Endothelial cell of umbilical vein (primary cell): ENCODE measurements around the gene DZIP3. TPM values are rescaled to one million over a fixed set of nuclear protein-coding genes. Genes with fewer than 3 reads are reported as not detected.

Experiments used
- BruUV-seq: library from RNA; stranded (reverse); fragments of 400-500 nt; replicated peaks from 2 replicates; lab custom pipeline; 2021; lab: Mats Ljungman, UMichigan
- CTCF ChIA-PET: fragments of 300-600, 350-600 bp; sonication (Branson Sonifier 250); formaldehyde crosslinking; loops from one replicate; lab custom pipeline; 2021; ENCODE audit warnings: antibody characterized with exemption, inconsistent platforms; lab: Charles Lee
- POLR2A ChIA-PET: fragments of 300-600, 350-600 bp; sonication (Branson Sonifier 250); formaldehyde crosslinking; loops from one replicate; lab custom pipeline; 2021; ENCODE audit warnings: antibody characterized with exemption, inconsistent platforms; lab: Charles Lee
- DNase-seq: peaks from one replicate; pipeline ENCODE4 v3.0.0-alpha.2; 2011; ENCODE audit warnings: low read depth, low spot score
- FAIRE-seq: peaks from 2 replicates; lab custom pipeline; 2011; peaks lifted over from hg19 to GRCh38; lab: Jason Lieb, UNC
- H2AFZ ChIP-seq: 2 replicates; pipeline ENCODE4 v1.6.0; 2012; ENCODE audit warnings: low read depth, low read length, control low read depth, inconsistent platforms
- H3K27ac ChIP-seq: 2 replicates; pipeline ENCODE4 v1.5.1; 2011; ENCODE audit warnings: low read depth, mild to moderate bottlenecking, control low read depth, low read length, moderate library complexity; ENCODE audit not compliant: insufficient read depth
- H3K27me3 ChIP-seq, 2 experiments: 2 replicates each; pipeline versions ENCODE4 v1.6.0 to v1.6.1; 2011; ENCODE audit warnings: low read length in 2 of 2, mixed read lengths in 1 of 2; ENCODE audit not compliant: control insufficient read depth in 2 of 2, insufficient read depth in 2 of 2
- H3K36me3 ChIP-seq, 2 experiments: 2 replicates in 1 of 2; 3 replicates in 1 of 2; pipeline ENCODE4 v1.5.1; 2011; ENCODE audit warnings: low read length in 2 of 2, mild to moderate bottlenecking in 1 of 2, moderate library complexity in 1 of 2; ENCODE audit not compliant: control insufficient read depth in 2 of 2, insufficient read depth in 2 of 2; ENCODE audit errors: extremely low read depth in 1 of 2
- H3K4me1 ChIP-seq: 3 replicates; pipeline ENCODE4 v1.5.1; 2011; ENCODE audit warnings: mild to moderate bottlenecking, low read length; ENCODE audit not compliant: control insufficient read depth, insufficient read depth; ENCODE audit errors: extremely low read depth
- H3K4me2 ChIP-seq: 2 replicates; pipeline ENCODE4 v1.6.1; 2011; ENCODE audit warnings: low read length, control low read depth, mixed read lengths; ENCODE audit not compliant: insufficient read depth
- H3K4me3 ChIP-seq, 3 experiments: fragments of 200-600 bp in 1 of 3; sonication (generic), shearing (Covaris generic) in 1 of 3; replicated peaks in 1 of 3; 2 replicates each; pipeline ENCODE4 v1.5.1; 2011 to 2016; ENCODE audit warnings: control low read depth in 3 of 3, low read length in 3 of 3, mild to moderate bottlenecking in 2 of 3, inconsistent platforms in 1 of 3, low read depth in 1 of 3, moderate library complexity in 1 of 3; ENCODE audit not compliant: insufficient read depth in 1 of 3
- H3K79me2 ChIP-seq: 2 replicates; pipeline ENCODE4 v1.6.0; 2012; ENCODE audit warnings: low read length, inconsistent platforms; ENCODE audit not compliant: control insufficient read depth, insufficient read depth
- H3K9ac ChIP-seq: replicated peaks from 2 replicates; pipeline ENCODE3; 2011; ENCODE audit warnings: low read length, control low read depth; ENCODE audit not compliant: insufficient read depth; ENCODE audit errors: extremely low read depth
- H3K9me1 ChIP-seq: replicated peaks from 3 replicates; pipeline ENCODE4 v1.6.0; 2011; ENCODE audit warnings: mild to moderate bottlenecking, low read length; ENCODE audit not compliant: control insufficient read depth, insufficient read depth; ENCODE audit errors: extremely low read depth
- H3K9me3 ChIP-seq: replicated peaks from 2 replicates; pipeline ENCODE4 v1.5.1; 2012; ENCODE audit warnings: low read length, inconsistent platforms; ENCODE audit not compliant: control insufficient read depth, insufficient read depth
- H4K20me1 ChIP-seq: replicated peaks from 2 replicates; pipeline ENCODE3; 2011; ENCODE audit warnings: mild to moderate bottlenecking, low read length; ENCODE audit not compliant: control insufficient read depth, insufficient read depth; ENCODE audit errors: extremely low read depth
- CTCF ChIP-seq, 2 donors: IDR thresholded peaks; 1 replicate in 1 of 2; 2 replicates in 1 of 2; pipeline ENCODE4 v1.5.1; 2011; ENCODE audit warnings: low read length in 2 of 2, mild to moderate bottlenecking in 2 of 2, moderate library complexity in 2 of 2, control low read depth in 1 of 2, inconsistent platforms in 1 of 2, low read depth in 1 of 2; ENCODE audit not compliant: insufficient read depth in 1 of 2; ENCODE audit errors: extremely low read depth in 1 of 2
- EZH2 ChIP-seq: IDR thresholded peaks from 2 replicates; pipeline ENCODE4 v1.6.1; 2012; ENCODE audit warnings: borderline replicate concordance, low read depth, mild to moderate bottlenecking, moderate library complexity, low read length, inconsistent platforms; ENCODE audit not compliant: severe bottlenecking
- FOS ChIP-seq: IDR thresholded peaks from 2 replicates; pipeline ENCODE4 v1.6.1; 2011; ENCODE audit warnings: mild to moderate bottlenecking, low read length, moderate library complexity, borderline replicate concordance; ENCODE audit not compliant: insufficient read depth
- GATA2 ChIP-seq: IDR thresholded peaks from 2 replicates; pipeline ENCODE4 v1.7.0; 2011; ENCODE audit warnings: low read depth, mild to moderate bottlenecking, moderate library complexity, mixed read lengths, low read length; ENCODE audit not compliant: insufficient read length, insufficient read depth
- JUN ChIP-seq: IDR thresholded peaks from 2 replicates; pipeline ENCODE4 v1.6.1; 2011; ENCODE audit warnings: borderline replicate concordance, low read depth; ENCODE audit not compliant: insufficient read length, insufficient read depth
- MAX ChIP-seq: IDR thresholded peaks from 2 replicates; pipeline ENCODE4 v1.6.1; 2011; ENCODE audit not compliant: insufficient read depth, insufficient read length
- MYC ChIP-seq: IDR thresholded peaks from one replicate; pipeline ENCODE4 v1.6.1; 2011; ENCODE audit warnings: mild to moderate bottlenecking, low read depth, low read length
- POLR2A ChIP-seq: IDR thresholded peaks from 2 replicates; pipeline ENCODE4 v1.6.1; 2012; ENCODE audit warnings: low read depth, mild to moderate bottlenecking, control low read depth, low read length
- POLR2AphosphoS5 ChIP-seq: IDR thresholded peaks from 2 replicates; pipeline ENCODE4 v1.6.1; 2012; ENCODE audit warnings: low read depth, mild to moderate bottlenecking, control low read depth, low read length, moderate library complexity; ENCODE audit not compliant: insufficient read depth
- dilution Hi-C: fragments of 300-500 bp; cut with MboI; formaldehyde crosslinking; loops from one replicate; pipeline ENCODE4 v1.15.0; 2019; ENCODE audit warnings: low sequenced_read_pairs; ENCODE audit not compliant: extremely low pct_ligation_motif_present
- intact Hi-C: fragments of 100-400 bp; cut with micrococcal nuclease; formaldehyde crosslinking; loops from one replicate; pipeline ENCODE4 v1.10.0; 2022
- polyA plus RNA-seq, 4 experiments: library from polyadenylated mRNA; depleted of rRNA in 3 of 4; stranded (reverse) in 3 of 4; unstranded in 1 of 4; fragments of >200 nt; gene quantifications; 2 replicates each; pipeline versions ENCODE4 v1.2.1 to v1.2.3, GENCODE V29; 2011 to 2012; ENCODE audit warnings: missing spikeins in 1 of 4
- total RNA-seq: library from RNA; stranded (reverse); gene quantifications from 2 replicates; pipeline ENCODE4 v1.2.3, GENCODE V29; 2021

DZIP3 gene
- total and polyA plus RNA-seq, 2 donors (not counting 3 experiments of a cell fraction or from before 2014, with no cell fraction given), result 1.9 to 6.5 TPM

GRCh38 chr3:108724101-108724500 lies 134.6 kb downstream of the DZIP3 start:
- Histone ChIP-seq H3K4me3 (no peak overlapping the region), H3K27me3 (no peaks in the 10 kb centered on the region), H3K4me1 (peaks cover 2% of the 10 kb centered on the region), H3K27ac (no peak overlapping the region), H3K4me2 (no peak overlapping the region), H4K20me1 (no peaks in the 10 kb centered on the region), H2AFZ (no peak overlapping the region), H3K9ac (no peak overlapping the region), H3K36me3 (no peaks in the 10 kb centered on the region), H3K79me2 (no peaks in the 10 kb centered on the region), H3K9me1 (no peaks in the 10 kb centered on the region), H3K9me3 (no peaks in the 10 kb centered on the region)
- no peak for TF ChIP-seq CTCF (IDR thresholded peaks at IDR 0.05; ENCODE audit: extremely low read depth in 1 of 2, insufficient read depth in 1 of 2, low read depth in 1 of 2, low read length in 2 of 2)
- TF ChIP-seq EZH2, result no peak
- TF ChIP-seq JUN, result no peak
- TF ChIP-seq POLR2AphosphoS5, result no peak
- TF ChIP-seq FOS, result no peak
- dilution Hi-C loops, result no loop called here
- ChIA-PET POLR2A (no interaction called here), CTCF (no interaction called here)
- no TSS peak for BruUV-seq
- FAIRE-seq (no peak), DNase-seq (no peak)
- intact Hi-C loops, result no loop called here

- no TSS peak for BruUV-seq
- no peak for TF ChIP-seq GATA2
- TF ChIP-seq EZH2, result no peak
- TF ChIP-seq POLR2AphosphoS5, result no peak
- TF ChIP-seq MYC, result no peak
- TF ChIP-seq CTCF (IDR thresholded peaks at IDR 0.05; ENCODE audit: extremely low read depth in 1 of 2, insufficient read depth in 1 of 2, low read depth in 1 of 2, low read length in 2 of 2), result no peak
- no peak for TF ChIP-seq POLR2A
- TF ChIP-seq FOS, result no peak
- TF ChIP-seq MAX, result no peak
- intact Hi-C loops, result no loop called here
- no peak overlapping the region for H3K9ac ChIP-seq
- H3K27ac ChIP-seq, result no peak overlapping the region
- ChIA-PET CTCF (no interaction called here), POLR2A (no interaction called here)
- H3K36me3 ChIP-seq, result no peaks in the 10 kb centered on the region
- no peaks in the 10 kb centered on the region for H3K27me3 ChIP-seq
- no peaks in the 10 kb centered on the region for H3K9me1 ChIP-seq
- H3K79me2 ChIP-seq, result no peaks in the 10 kb centered on the region
- H3K4me2 ChIP-seq, result no peak overlapping the region
- no peak for FAIRE-seq
- H2AFZ ChIP-seq, result no peak overlapping the region
- dilution Hi-C loops, result no loop called here
- H3K4me3 ChIP-seq, result no peak overlapping the region
- no peaks in the 10 kb centered on the region for H3K4me1 ChIP-seq
- DNase-seq, result no peak
- H4K20me1 ChIP-seq, result no peaks in the 10 kb centered on the region
- no peaks in the 10 kb centered on the region for H3K9me3 ChIP-seq
Observed at GRCh38 chr3:108728105-108728504, 138.6 kb downstream of the DZIP3 start.
